Retinal pigment epithelial cell (primary cell): ENCODE measurements around the gene PRAME.
A peak's percentile ranks its signal among the peaks of the same experiment; 100 is the strongest.
"Not testable (repeated sequence)": the region's sequence is repeated elsewhere in the genome, so short reads cannot be mapped to it uniquely, and the experiment has no call there.

ENCODE experiments used
- DNase-seq: peaks from one replicate; pipeline ENCODE4 v3.0.0-alpha.2; 2010; ENCODE audit warnings: low read depth
- H3K4me3 ChIP-seq: 2 replicates; pipeline ENCODE4 v1.5.1; 2011; ENCODE audit warnings: mild to moderate bottlenecking, low read length, control low read depth, moderate library complexity
- CTCF ChIP-seq: conservative IDR thresholded peaks from 2 replicates; pipeline ENCODE4 v1.5.1; 2011; ENCODE audit warnings: low read depth, low read length, control low read depth, inconsistent platforms

The PRAME gene

DNA sequence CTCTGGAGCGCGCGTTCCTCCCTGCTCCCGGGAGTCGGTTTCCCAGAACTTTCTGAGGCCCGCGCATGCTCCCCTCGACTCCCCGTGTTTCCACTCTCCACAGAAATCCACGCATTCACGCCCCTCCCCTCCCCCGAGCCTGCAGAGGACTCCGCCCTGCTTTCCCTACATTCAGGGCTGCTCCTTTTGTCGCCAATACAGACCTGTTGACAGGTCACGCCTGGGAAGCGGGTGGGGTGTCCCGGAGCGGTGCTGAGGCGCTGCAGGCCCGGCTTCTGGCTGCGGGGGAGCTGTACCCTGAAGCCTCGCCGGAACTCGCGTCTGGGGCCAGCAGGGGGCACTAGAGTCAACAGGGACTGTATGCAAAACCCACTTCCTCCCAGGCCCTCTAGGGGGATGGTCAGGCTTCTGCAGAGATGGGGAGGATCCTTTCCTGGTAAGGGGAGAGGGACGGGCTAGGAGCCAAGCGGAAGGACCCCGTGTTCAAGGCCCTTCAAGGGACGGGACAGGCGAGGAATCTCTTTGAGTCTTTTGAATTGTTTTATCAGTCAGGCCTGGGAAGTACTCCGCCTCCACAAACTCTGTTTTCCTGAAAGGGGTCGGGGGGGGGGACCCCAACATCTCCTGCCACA, at the start of gene PRAME:
Gene PRAME (minus strand): TSS at position 294 of the 632 bp plus-strand sequence. CDS start 2,433 bp downstream, outside the sequence.
- peak; percentile 73 for TF ChIP-seq CTCF
- no peak within 1 kb of the TSS for H3K4me3 ChIP-seq
- no peak for DNase-seq

DNA sequence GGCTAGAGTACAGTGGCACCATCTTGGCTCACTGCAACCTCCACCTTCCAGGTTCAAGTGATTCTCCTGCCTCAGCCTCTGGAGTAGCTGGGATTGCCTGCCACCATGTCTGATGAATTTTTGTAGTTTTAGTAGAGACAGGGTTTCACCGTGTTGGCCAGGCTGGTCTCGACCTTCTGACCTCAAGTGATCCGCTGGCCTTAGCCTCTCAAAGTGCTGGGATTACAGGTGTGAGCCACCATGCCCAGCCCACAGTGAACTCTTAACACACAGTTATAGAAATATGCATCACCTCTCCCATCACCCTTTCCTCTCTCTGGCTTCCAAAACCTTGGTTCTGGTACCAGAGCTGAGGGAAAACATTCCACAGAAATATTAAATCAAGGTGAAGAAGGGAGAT, 49.0 kb upstream of the PRAME start:
- DNase-seq, H3K4me3 ChIP-seq: not testable (repeated sequence)

DNA sequence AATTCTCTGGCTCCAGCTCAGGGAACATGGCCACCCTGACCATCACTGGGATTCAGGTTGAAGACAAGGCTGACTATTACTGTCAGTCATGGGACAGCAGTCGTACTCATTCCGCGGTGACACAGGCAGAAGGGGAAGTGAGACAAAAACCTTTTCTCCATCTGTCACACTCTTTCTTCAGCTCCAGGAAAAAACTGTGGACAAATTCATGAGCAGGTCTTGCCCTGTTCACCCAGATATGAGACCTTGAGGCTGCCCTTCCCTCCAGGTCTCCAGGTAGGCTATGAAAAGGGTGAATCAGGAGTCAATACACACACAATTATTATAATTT, 46.0 kb upstream of the PRAME start:
- no peak for DNase-seq
- no peak for TF ChIP-seq CTCF
- H3K4me3 ChIP-seq: no peak overlapping the region

- DNase-seq: no peak
- no peak for TF ChIP-seq CTCF
- H3K4me3 ChIP-seq: no peak overlapping the region
Observed at GRCh38 chr22:22604326-22605073, 45.4 kb upstream of the PRAME start.

DNA sequence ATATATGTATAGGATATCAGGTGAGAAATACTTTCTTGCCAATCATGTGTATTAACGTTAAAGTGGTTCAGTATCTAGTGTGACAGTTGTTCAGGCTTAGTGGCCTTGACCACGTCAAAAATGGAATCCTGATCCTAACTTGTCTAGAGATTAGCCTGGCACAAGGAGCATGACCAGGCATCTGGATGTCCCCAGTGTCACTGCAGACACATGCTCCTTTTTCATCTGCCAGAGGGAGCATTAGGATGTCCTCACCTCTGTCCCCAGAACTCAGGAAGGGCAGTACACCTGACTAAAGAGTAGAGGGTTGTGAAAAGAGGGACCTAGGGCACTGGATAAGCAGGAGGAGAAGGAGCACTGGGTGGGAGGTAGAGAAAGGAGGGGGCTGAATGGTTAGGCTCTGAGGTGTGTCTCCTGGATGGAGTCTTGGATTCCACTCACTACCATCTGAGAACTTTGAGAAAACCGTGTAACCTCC, 44.4 kb upstream of the PRAME start:
- no peak overlapping the region for H3K4me3 ChIP-seq
- no peak for DNase-seq
- TF ChIP-seq CTCF: no peak

- no peak for DNase-seq
- no peak for TF ChIP-seq CTCF
- H3K4me3 ChIP-seq: no peak overlapping the region
Observed at GRCh38 chr22:22600531-22601261, 41.6 kb upstream of the PRAME start.

DNA sequence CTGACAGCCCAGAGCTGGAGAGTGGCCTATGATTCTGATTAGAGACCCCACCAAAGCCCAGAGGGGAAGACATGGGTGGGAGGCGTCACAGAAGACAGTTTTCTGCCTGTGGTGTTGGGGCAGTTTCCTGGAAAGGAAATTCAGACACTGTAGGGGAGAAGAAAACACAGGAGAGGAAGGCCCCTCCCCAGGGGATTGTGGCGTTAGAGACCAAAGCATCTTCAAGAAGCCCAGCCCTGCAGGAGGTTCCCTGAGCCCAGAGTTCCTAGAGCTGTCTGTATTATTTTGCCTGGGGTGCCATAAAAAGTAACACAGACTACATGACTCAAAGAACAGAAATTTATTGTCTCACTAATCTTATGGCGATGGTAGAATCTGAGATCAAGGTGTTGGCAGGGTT, 40.2 kb upstream of the PRAME start:
- no peak for DNase-seq
- TF ChIP-seq CTCF: no peak
- H3K4me3 ChIP-seq: no peak overlapping the region
